Cardiac fibroblast (primary cell): Measurements from ENCODE around the gene ARHGAP9.

Source experiments
- DNase-seq, 2 donors: peaks; one replicate each; pipeline versions ENCODE4 v3.0.0 to v3.0.0-alpha.2; 2010; ENCODE audit warnings: low read depth in 2 of 2
- H3K4me3 ChIP-seq, 2 donors: replicated peaks in 1 of 2; 1 replicate in 1 of 2; 2 replicates in 1 of 2; pipeline ENCODE4 v1.5.1; 2011; ENCODE audit warnings: low read depth in 2 of 2, low read length in 2 of 2, mild to moderate bottlenecking in 2 of 2, moderate library complexity in 1 of 2
- TF ChIP-seq, protein P1 (sequence below): IDR thresholded peaks from one replicate; pipeline ENCODE4 v1.5.1; 2011; ENCODE audit warnings: low read depth, mild to moderate bottlenecking, low read length, inconsistent platforms

ARHGAP9 gene

GRCh38 chr12:57454566-57455373, 24.9 kb downstream of the ARHGAP9 start, which contains the start of gene INHBE:
Gene INHBE (plus strand): TSS chr12:57455307. CDS start chr12:57455537, 230 bp downstream.
- DNase-seq = peak; percentile 78 to 80
- TF ChIP-seq, protein P1, sequence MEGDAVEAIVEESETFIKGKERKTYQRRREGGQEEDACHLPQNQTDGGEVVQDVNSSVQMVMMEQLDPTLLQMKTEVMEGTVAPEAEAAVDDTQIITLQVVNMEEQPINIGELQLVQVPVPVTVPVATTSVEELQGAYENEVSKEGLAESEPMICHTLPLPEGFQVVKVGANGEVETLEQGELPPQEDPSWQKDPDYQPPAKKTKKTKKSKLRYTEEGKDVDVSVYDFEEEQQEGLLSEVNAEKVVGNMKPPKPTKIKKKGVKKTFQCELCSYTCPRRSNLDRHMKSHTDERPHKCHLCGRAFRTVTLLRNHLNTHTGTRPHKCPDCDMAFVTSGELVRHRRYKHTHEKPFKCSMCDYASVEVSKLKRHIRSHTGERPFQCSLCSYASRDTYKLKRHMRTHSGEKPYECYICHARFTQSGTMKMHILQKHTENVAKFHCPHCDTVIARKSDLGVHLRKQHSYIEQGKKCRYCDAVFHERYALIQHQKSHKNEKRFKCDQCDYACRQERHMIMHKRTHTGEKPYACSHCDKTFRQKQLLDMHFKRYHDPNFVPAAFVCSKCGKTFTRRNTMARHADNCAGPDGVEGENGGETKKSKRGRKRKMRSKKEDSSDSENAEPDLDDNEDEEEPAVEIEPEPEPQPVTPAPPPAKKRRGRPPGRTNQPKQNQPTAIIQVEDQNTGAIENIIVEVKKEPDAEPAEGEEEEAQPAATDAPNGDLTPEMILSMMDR = peak; percentile 1
- H3K4me3 ChIP-seq = no peak within 1 kb of the TSS

DNA sequence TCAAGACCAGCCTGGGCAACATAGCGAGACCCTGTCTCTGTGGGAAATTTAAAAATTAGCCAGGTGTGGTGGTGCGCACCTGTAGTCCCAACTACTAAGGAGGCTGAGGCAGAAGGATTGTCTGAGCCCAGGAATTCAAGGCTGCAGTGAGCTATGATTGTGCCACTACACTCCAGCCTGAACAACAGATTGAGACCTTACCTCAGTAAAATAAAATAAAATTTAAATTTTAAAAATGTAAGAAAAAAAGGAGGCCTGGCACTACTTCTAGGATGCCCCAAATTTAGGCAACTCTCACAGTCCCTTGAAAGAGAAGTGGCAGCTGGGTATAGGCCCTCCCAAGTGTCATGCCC, 25.5 kb downstream of the ARHGAP9 start:
- no peak overlapping the region for H3K4me3 ChIP-seq
- DNase-seq = no peak
- TF ChIP-seq, protein P1 = no peak

- TF ChIP-seq, protein P1 = peak; percentile 98
- no peak overlapping the region for H3K4me3 ChIP-seq
- DNase-seq = peak; percentile 81 to 84
Observed at GRCh38 chr12:57452937-57453509, 26.6 kb downstream of the ARHGAP9 start.

GRCh38 chr12:57452181-57452936, 27.3 kb downstream of the ARHGAP9 start:
- no peak overlapping the region for H3K4me3 ChIP-seq
- TF ChIP-seq, protein P1 = no peak
- DNase-seq = peak; percentile 86 to 91

- no peak overlapping the region for H3K4me3 ChIP-seq
- no peak for DNase-seq
- TF ChIP-seq, protein P1 = no peak
Observed at GRCh38 chr12:57451233-57451778, 28.4 kb downstream of the ARHGAP9 start.

GRCh38 chr12:57450057-57450456, 29.6 kb downstream of the ARHGAP9 start:
- TF ChIP-seq, protein P1 = no peak
- no peak overlapping the region for H3K4me3 ChIP-seq
- no peak for DNase-seq
